A549 treated with Mapracorat at 1 μM for 4 hours (cell line): ENCODE results near the gene PRMT1. TPM values are rescaled to one million over a fixed set of nuclear protein-coding genes. Genes with fewer than 3 reads are reported as not detected.

Source experiments
- total RNA-seq: library from RNA; stranded (reverse); fragments of 200-300 nt; extraction: Qiagen RNA extraction; gene quantifications from 5 replicates; pipeline ENCODE4 v1.2.3, GENCODE V29; 2022

PRMT1 gene
- 403 to 432 TPM (median 421 TPM) in 5 replicates for total RNA-seq

GRCh38 chr19:49677231-49677900, at the start of gene PRMT1:
TSS of gene PRMT1 (plus strand) at chr19:49677271. CDS start at chr19:49677281, 10 bp downstream.

DNA sequence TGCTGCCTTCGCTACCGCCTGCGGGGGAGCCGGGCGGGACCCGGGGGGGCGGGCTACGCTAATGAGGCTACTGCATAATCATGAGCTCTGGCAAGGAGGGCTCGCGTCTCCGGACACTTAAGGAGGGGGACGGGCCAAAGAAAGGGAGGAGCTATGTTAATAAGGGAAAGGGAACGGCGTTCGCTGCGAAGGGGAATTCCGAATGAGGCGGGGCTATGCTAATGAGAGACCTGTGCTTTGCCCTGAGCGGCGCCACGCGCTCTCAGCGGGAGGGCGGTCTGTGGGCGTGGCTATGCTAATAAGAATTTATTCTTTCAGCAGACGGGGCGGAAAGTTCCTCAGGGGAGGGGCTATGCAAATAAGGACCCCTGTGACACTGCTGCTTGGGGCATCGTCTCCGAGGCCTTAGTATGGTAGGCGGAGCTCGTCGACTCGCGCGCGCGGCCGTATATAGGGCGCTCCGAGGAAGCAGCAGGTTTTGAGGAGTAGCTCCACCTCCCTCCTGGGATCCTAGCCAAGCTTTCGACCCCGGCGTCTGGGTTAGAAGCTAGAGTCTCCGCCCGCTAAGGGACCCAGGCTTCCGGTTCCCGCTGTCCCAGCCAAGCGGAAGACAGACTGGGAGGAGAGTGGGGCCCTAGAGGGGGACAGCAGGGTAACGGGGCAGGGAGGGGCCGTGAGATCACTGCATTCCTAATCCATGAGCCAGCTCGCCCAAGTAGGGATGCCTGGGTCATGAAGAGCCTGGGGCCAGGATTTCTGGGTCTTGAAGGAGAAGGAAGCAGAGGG, 36.8 kb upstream of the PRMT1 start, which contains the start of gene RRAS:
Gene RRAS (minus strand): TSS at position 31 of the 786 bp plus-strand sequence. CDS start 45 bp downstream, outside the sequence.

GRCh38 chr19:49641688-49642491, 35.2 kb upstream of the PRMT1 start, which contains the start of gene SCAF1:
TSS of gene SCAF1 (plus strand) at chr19:49642209. CDS start at chr19:49645027, 2,818 bp downstream.

GRCh38 chr19:49665351-49666119, 11.5 kb upstream of the PRMT1 start, which contains the start of the genes BCL2L12 and IRF3:
TSS of gene BCL2L12 (plus strand) at chr19:49665933. CDS start at chr19:49666693, 760 bp downstream.
TSS of gene IRF3 (minus strand) at chr19:49665857. CDS start at chr19:49664838, 1,019 bp downstream.

DNA sequence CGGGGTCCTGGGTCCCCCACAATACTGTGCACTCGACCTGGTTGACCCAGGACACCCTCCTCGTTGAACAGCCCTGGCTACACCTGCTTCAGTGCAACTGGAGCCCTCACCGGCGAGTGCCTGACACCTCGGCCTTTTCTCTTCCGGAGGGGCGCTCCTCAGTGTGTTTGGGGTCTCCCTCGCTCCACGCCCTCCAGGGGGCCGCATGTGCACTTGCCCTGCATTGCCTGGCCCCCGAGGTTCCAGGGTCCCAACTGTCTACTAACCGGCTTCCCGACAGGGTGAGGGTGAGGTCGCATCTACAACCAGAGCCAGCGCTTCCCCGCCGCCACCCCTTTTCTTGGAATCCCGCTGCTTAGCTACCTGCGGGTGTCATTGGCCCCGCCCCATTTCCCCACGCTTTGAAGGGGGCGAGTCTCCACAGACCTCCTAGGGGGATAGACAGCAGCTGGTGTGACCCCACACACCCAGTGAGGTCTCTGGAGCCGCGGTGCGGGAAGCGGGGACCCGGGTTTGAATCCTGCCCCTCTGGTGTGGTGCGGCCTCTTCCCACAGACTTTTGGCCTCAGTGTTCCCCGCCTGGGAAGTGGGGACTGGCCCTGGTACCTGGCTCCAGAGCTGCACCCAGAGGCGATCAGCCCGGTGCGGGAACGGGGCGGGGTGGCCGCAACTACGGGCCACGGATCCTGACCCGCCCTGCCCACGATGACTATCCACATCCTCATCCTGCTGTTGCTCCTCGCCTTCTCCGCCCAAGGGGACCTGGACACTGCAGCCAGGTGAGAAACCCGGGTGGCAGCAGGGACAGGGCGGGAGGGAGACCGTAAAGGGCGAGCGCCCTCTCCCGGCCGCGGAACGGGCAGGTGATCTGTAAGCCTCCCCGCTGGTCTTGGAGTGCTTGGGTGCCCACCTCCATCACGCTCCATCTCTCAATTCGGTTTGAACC, 12.3 kb downstream of the PRMT1 start, which contains the start of gene ADM5:
Gene ADM5 (plus strand): TSS at position 462 of the 946 bp plus-strand sequence. CDS start 244 bp downstream, at position 706.

GRCh38 chr19:49690656-49691242, 13.7 kb downstream of the PRMT1 start, which contains the start of gene CPT1C:
TSS of gene CPT1C (plus strand) at chr19:49691116. CDS start at chr19:49692253, 1,137 bp downstream.

Other genes with a start within 250 kb of the PRMT1 start
- gene SLC17A7, start 235.7 kb upstream of the PRMT1 start, total RNA-seq: 0.44 to 0.71 TPM (median 0.55 TPM) in 5 replicates
- gene PIH1D1, start 225.5 kb upstream of the PRMT1 start, total RNA-seq: 85.8 to 96.7 TPM (median 90.5 TPM) in 5 replicates
- gene ALDH16A1, start 224.0 kb upstream of the PRMT1 start, total RNA-seq: 14.4 to 28.1 TPM (median 24.4 TPM) in 5 replicates
- gene FLT3LG, start 203.1 kb upstream of the PRMT1 start, total RNA-seq: 1.1 to 1.4 TPM (median 1.3 TPM) in 5 replicates
- gene RPL13A, start 189.7 kb upstream of the PRMT1 start, total RNA-seq: 3,905 to 4,301 TPM (median 4,085 TPM) in 5 replicates
- gene RPS11, start 180.8 kb upstream of the PRMT1 start, total RNA-seq: 3,769 to 4,865 TPM (median 3,847 TPM) in 5 replicates
- 26.4 to 32.0 TPM (median 29.2 TPM) in 5 replicates for gene FCGRT, start 164.6 kb upstream of the PRMT1 start, total RNA-seq
- 1.3 to 2.9 TPM (median 2.3 TPM) in 5 replicates for gene RCN3, start 149.3 kb upstream of the PRMT1 start, total RNA-seq
- gene NOSIP, start 96.7 kb upstream of the PRMT1 start, total RNA-seq: 88.3 to 108 TPM (median 105 TPM) in 5 replicates
- gene PRRG2, start 96.0 kb upstream of the PRMT1 start, total RNA-seq: 0.44 to 1.1 TPM (median 0.75 TPM) in 5 replicates
- gene PRR12, start 86.1 kb upstream of the PRMT1 start, total RNA-seq: 25.0 to 35.5 TPM (median 34.0 TPM) in 5 replicates
- 99.6 to 157 TPM (median 144 TPM) in 5 replicates for gene RRAS, start 37.1 kb upstream of the PRMT1 start, total RNA-seq
- 39.5 to 69.3 TPM (median 65.3 TPM) in 5 replicates for gene SCAF1, start 35.1 kb upstream of the PRMT1 start, total RNA-seq
- gene IRF3, start 11.4 kb upstream of the PRMT1 start, total RNA-seq: 74.8 to 117 TPM (median 95.5 TPM) in 5 replicates
- gene BCL2L12, start 11.3 kb upstream of the PRMT1 start, total RNA-seq: 53.4 to 73.8 TPM (median 70.9 TPM) in 5 replicates
- gene ADM5, start 12.3 kb downstream of the PRMT1 start, total RNA-seq: 3.6 to 7.2 TPM (median 5.1 TPM) in 5 replicates
- gene CPT1C, start 13.8 kb downstream of the PRMT1 start, total RNA-seq: 11.0 to 15.0 TPM (median 14.0 TPM) in 5 replicates
- gene TSKS, start 86.0 kb downstream of the PRMT1 start, total RNA-seq: not detected in 5 replicates
- 40.1 to 57.8 TPM (median 55.4 TPM) in 5 replicates for gene AP2A1, start 89.7 kb downstream of the PRMT1 start, total RNA-seq
- 13.3 to 16.4 TPM (median 14.5 TPM) in 5 replicates for gene FUZ, start 136.0 kb downstream of the PRMT1 start, total RNA-seq
- gene MED25, start 141.0 kb downstream of the PRMT1 start, total RNA-seq: 45.8 to 71.0 TPM (median 68.3 TPM) in 5 replicates
- gene PTOV1, start 173.9 kb downstream of the PRMT1 start, total RNA-seq: 109 to 158 TPM (median 143 TPM) in 5 replicates
- 42.9 to 59.9 TPM (median 52.0 TPM) in 5 replicates for gene PNKP, start 190.3 kb downstream of the PRMT1 start, total RNA-seq
- gene AKT1S1, start 200.1 kb downstream of the PRMT1 start, total RNA-seq: 67.2 to 121 TPM (median 103 TPM) in 5 replicates
- gene TBC1D17, start 200.4 kb downstream of the PRMT1 start, total RNA-seq: 17.4 to 22.9 TPM (median 20.4 TPM) in 5 replicates
- 0.35 to 0.71 TPM (median 0.59 TPM) in 5 replicates for gene IL4I1, start 219.6 kb downstream of the PRMT1 start, total RNA-seq